Liver (tissue), 9 donors: ENCODE measurements around the gene KIF18B. TPM values are rescaled to one million over a fixed set of nuclear protein-coding genes. Genes with fewer than 3 reads are reported as not detected.

Source experiments
- DNase-seq: peaks from one replicate; pipeline ENCODE4 v3.0.0-alpha.2; 2017; ENCODE audit warnings: low spot score
- H3K27ac ChIP-seq, 2 donors: one replicate each; pipeline ENCODE4 v1.7.0; 2013; ENCODE audit warnings: inconsistent platforms in 2 of 2, low read length in 2 of 2, control low read depth in 1 of 2, low read depth in 1 of 2, mild to moderate bottlenecking in 1 of 2
- H3K27me3 ChIP-seq, 4 donors: one replicate each; pipeline versions ENCODE4 v1.6.1 to v1.7.0; 2013; ENCODE audit warnings: low read length in 3 of 4, inconsistent platforms in 1 of 4, mild to moderate bottlenecking in 1 of 4, moderate library complexity in 1 of 4; ENCODE audit not compliant: control insufficient read depth in 4 of 4, insufficient read depth in 4 of 4
- H3K36me3 ChIP-seq, 4 donors: one replicate each; pipeline versions ENCODE4 v1.6.1 to v1.7.0; 2013; ENCODE audit warnings: low read length in 3 of 4, mild to moderate bottlenecking in 3 of 4, low read depth in 1 of 4, moderate library complexity in 1 of 4; ENCODE audit not compliant: control insufficient read depth in 4 of 4, insufficient read depth in 3 of 4
- H3K4me1 ChIP-seq, 4 donors: one replicate each; pipeline versions ENCODE4 v1.6.1 to v1.7.0; 2013; ENCODE audit warnings: low read length in 3 of 4, mild to moderate bottlenecking in 3 of 4, moderate library complexity in 1 of 4; ENCODE audit not compliant: control insufficient read depth in 4 of 4, insufficient read depth in 4 of 4
- H3K4me3 ChIP-seq, 3 donors: one replicate each; pipeline versions ENCODE4 v1.6.1 to v1.7.0; 2013; ENCODE audit warnings: low read length in 3 of 3, control low read depth in 1 of 3, low read depth in 1 of 3, mild to moderate bottlenecking in 1 of 3
- H3K9ac ChIP-seq, 2 donors: one replicate each; pipeline ENCODE4 v1.7.0; 2013; ENCODE audit warnings: low read length in 2 of 2, mild to moderate bottlenecking in 2 of 2, moderate library complexity in 2 of 2, control low read depth in 1 of 2, low read depth in 1 of 2
- H3K9me3 ChIP-seq, 4 donors: one replicate each; pipeline versions ENCODE4 v1.6.1 to v1.7.0; 2013; ENCODE audit warnings: low read length in 3 of 4; ENCODE audit not compliant: control insufficient read depth in 4 of 4
- CTCF ChIP-seq: fragments of 150-350 bp; IDR thresholded peaks from 2 replicates; pipeline ENCODE4 v1.5.1; 2017; ENCODE audit warnings: improper control_type of control experiment, low read depth, low read length; ENCODE audit not compliant: missing input control
- FOXA1 ChIP-seq: IDR thresholded peaks from 2 replicates; pipeline ENCODE4 v1.6.1; 2016; ENCODE audit warnings: antibody characterized with exemption
- FOXA2 ChIP-seq: IDR thresholded peaks from 2 replicates; pipeline ENCODE4 v1.6.1; 2016; ENCODE audit warnings: antibody characterized with exemption
- GABPA ChIP-seq, 2 donors: IDR thresholded peaks in 1 of 2; conservative IDR thresholded peaks in 1 of 2; 2 replicates each; pipeline ENCODE4 v1.6.1; 2016; ENCODE audit warnings: antibody characterized with exemption in 2 of 2, mild to moderate bottlenecking in 1 of 2, moderate library complexity in 1 of 2
- HNF4A ChIP-seq, 2 donors: conservative IDR thresholded peaks; 2 replicates each; pipeline ENCODE4 v1.6.1; 2016; ENCODE audit warnings: antibody characterized with exemption in 2 of 2, mild to moderate bottlenecking in 2 of 2
- JUND ChIP-seq, 2 donors: IDR thresholded peaks; 2 replicates each; pipeline ENCODE4 v1.6.1; 2016; ENCODE audit warnings: antibody characterized with exemption in 2 of 2
- NR2F2 ChIP-seq: IDR thresholded peaks from 2 replicates; pipeline ENCODE4 v1.6.1; 2016; ENCODE audit warnings: antibody characterized with exemption
- RXRA ChIP-seq, 2 donors: IDR thresholded peaks; 2 replicates each; pipeline ENCODE4 v1.6.1; 2017 to 2018; ENCODE audit warnings: antibody characterized with exemption in 2 of 2, mild to moderate bottlenecking in 1 of 2
- TAF1 ChIP-seq: conservative IDR thresholded peaks from 2 replicates; pipeline ENCODE4 v1.6.1; 2016; ENCODE audit warnings: antibody characterized with exemption, mild to moderate bottlenecking
- YY1 ChIP-seq: IDR thresholded peaks from 2 replicates; pipeline ENCODE4 v1.6.1; 2016; ENCODE audit warnings: antibody characterized with exemption, mild to moderate bottlenecking
- WGBS: extraction: QIAGEN DNeasy Blood & Tissue Kit; methylation state at CpG from one replicate; pipeline ENCODE4 v1.1.7; 2013; 5-methylcytosine and 5-hydroxymethylcytosine counted together
- polyA plus RNA-seq, 2 donors: library from polyadenylated mRNA; stranded (reverse) in 1 of 2; unstranded in 1 of 2; fragments of 200-250 nt in 1 of 2; fragments of >200 nt in 1 of 2; fragmentation: Nextera tagmentation in 1 of 2; extraction: Ambion mirVana in 1 of 2; gene quantifications; one replicate each; pipeline versions ENCODE4 v1.2.1 to v1.2.3, GENCODE V29; 2013 to 2015
- total RNA-seq, 2 donors: library from RNA; depleted of rRNA; stranded (reverse); fragments of >200 nt; gene quantifications; one replicate each; pipeline ENCODE4 v1.2.3, GENCODE V29; 2014
- TF ChIP-seq, protein P1 (sequence below): IDR thresholded peaks from 2 replicates; pipeline ENCODE4 v1.6.1; 2016; ENCODE audit warnings: antibody characterized with exemption, mild to moderate bottlenecking
- donor health status: healthy.
- donor health status: healthy.
- donor health status: healthy.
- donor health status: healthy.
- donor health status: healthy.

Gene KIF18B
- total and polyA plus RNA-seq, 4 donors = under 0.01 to 11.9 (median 0.48) TPM

DNA sequence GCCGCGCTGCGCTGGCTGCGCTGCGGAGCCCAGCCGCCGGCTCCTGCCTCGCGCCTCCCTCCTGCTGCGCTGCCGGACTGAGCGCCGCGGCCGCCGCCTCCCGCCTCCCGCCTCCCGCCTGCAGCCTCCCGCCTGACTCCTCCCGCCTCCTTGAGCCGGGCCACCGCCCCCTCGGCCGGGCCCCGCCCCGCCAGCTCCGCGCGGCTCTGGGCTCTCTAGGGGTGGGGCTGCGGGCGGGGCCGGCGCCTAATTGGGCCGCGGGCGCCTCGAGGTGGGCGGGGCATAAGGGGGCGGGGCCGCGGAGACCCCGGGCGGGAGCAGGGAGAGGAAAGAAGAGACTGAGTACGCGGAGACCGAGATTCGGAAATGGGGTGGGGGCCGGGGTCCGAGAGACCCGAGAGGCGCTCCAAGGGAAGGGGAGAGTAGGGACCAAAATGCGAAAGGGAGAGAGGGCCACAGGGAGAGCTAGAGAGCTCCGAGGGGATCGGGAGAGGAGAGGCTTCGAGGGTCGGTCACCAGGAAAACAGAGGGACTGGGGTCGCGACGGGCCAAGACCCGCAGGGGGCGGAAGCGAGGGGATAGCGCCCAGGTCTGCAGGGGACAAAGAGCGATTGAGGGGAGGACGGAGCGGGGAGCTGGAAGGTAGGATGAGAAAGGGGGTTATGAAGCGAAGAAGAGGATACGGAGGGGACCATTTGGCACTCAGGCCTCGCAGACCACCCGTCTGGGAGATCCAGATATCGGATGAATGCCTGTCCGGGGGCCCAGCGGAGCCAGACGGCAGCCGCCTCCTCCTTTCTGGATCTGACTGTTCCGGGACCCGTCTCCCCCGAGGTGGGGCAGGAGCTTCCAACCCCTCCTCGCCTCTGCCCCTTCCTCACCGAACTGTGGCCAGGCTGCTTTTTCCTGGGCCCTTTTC, 20.9 kb upstream of the KIF18B start, which contains the start of gene C1QL1:
Gene C1QL1 (minus strand): TSS at position 79 of the 919 bp plus-strand sequence. CDS start 255 bp downstream, outside the sequence.
- 8% methylated on average over 81 of the region's 81 CpGs for WGBS
- Histone ChIP-seq H3K9me3 (no peaks in the 10 kb centered on the region), H3K36me3 (no peaks in the 10 kb centered on the region), H3K27me3 (peaks cover 0 to 18% (median 7%) of the 10 kb centered on the region in 4 donors), H3K4me3 (peak within 1 kb of the TSS in 2 of 3 donors; percentile 28 to 41), H3K27ac (no peak within 1 kb of the TSS), H3K4me1 (peaks cover 5 to 28% (median 11%) of the 10 kb centered on the region in 4 donors), H3K9ac (no peak within 1 kb of the TSS)
- TF ChIP-seq FOXA1 (no peak), CTCF (no peak), GABPA (IDR thresholded peaks at IDR 0.05 in 1 of 2, conservative IDR thresholded peaks at IDR 0.05 in 1 of 2) (no peak), RXRA (IDR thresholded peaks at IDR 0.05) (no peak), NR2F2 (no peak), YY1 (no peak), JUND (IDR thresholded peaks at IDR 0.05) (no peak), TAF1 (no peak), HNF4A (conservative IDR thresholded peaks at IDR 0.05) (no peak), FOXA2 (no peak)
- TF ChIP-seq, protein P1, sequence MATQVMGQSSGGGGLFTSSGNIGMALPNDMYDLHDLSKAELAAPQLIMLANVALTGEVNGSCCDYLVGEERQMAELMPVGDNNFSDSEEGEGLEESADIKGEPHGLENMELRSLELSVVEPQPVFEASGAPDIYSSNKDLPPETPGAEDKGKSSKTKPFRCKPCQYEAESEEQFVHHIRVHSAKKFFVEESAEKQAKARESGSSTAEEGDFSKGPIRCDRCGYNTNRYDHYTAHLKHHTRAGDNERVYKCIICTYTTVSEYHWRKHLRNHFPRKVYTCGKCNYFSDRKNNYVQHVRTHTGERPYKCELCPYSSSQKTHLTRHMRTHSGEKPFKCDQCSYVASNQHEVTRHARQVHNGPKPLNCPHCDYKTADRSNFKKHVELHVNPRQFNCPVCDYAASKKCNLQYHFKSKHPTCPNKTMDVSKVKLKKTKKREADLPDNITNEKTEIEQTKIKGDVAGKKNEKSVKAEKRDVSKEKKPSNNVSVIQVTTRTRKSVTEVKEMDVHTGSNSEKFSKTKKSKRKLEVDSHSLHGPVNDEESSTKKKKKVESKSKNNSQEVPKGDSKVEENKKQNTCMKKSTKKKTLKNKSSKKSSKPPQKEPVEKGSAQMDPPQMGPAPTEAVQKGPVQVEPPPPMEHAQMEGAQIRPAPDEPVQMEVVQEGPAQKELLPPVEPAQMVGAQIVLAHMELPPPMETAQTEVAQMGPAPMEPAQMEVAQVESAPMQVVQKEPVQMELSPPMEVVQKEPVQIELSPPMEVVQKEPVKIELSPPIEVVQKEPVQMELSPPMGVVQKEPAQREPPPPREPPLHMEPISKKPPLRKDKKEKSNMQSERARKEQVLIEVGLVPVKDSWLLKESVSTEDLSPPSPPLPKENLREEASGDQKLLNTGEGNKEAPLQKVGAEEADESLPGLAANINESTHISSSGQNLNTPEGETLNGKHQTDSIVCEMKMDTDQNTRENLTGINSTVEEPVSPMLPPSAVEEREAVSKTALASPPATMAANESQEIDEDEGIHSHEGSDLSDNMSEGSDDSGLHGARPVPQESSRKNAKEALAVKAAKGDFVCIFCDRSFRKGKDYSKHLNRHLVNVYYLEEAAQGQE = no peak
- DNase-seq = peak; percentile 89

GRCh38 chr17:44967907-44968224, 20.3 kb upstream of the KIF18B start:
- peaks cover 0 to 18% (median 7%) of the 10 kb centered on the region in 4 donors for H3K27me3 ChIP-seq
- peak overlapping the region in 1 of 3 donors; percentile 41 for H3K4me3 ChIP-seq
- H3K9me3 ChIP-seq = no peaks in the 10 kb centered on the region
- WGBS = 4% methylated on average over 47 of the region's 47 CpGs
- peaks cover 5 to 28% (median 11%) of the 10 kb centered on the region in 4 donors for H3K4me1 ChIP-seq
- DNase-seq = no peak
- no peaks in the 10 kb centered on the region for H3K36me3 ChIP-seq
- no peak for TF ChIP-seq FOXA1
- no peak overlapping the region for H3K27ac ChIP-seq
- H3K9ac ChIP-seq = no peak overlapping the region
